ENCODE measurements around the gene AKR1C2.
"Not testable (repeated sequence)": the region's sequence is repeated elsewhere in the genome, so short reads cannot be mapped to it uniquely, and the experiment has no call there.

DNA sequence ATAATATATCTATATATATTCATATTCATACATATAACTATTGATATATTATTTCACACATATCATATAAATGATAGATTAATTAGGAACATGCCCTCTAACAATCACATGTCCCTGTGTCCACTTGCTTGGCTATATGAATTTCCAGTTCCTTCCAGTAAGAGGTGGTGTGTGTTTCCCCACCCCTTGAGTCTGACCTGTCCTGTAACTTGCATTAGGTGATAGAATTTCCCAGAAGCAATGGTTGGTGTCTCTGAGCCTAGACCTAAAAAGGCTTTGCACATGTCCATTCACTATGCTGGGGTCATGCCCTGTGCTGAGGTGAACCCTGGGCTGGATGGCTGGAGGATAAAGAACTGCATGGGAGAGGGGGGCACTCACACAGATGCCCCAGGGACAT, 9.4 kb downstream of the AKR1C2 start:
- not testable (repeated sequence) for TF ChIP-seq EZH2 (IDR thresholded peaks at IDR 0.05; ENCODE audit: borderline replicate concordance, low read depth, low read length, poor library complexity, severe bottlenecking)
- TF ChIP-seq, protein P1, sequence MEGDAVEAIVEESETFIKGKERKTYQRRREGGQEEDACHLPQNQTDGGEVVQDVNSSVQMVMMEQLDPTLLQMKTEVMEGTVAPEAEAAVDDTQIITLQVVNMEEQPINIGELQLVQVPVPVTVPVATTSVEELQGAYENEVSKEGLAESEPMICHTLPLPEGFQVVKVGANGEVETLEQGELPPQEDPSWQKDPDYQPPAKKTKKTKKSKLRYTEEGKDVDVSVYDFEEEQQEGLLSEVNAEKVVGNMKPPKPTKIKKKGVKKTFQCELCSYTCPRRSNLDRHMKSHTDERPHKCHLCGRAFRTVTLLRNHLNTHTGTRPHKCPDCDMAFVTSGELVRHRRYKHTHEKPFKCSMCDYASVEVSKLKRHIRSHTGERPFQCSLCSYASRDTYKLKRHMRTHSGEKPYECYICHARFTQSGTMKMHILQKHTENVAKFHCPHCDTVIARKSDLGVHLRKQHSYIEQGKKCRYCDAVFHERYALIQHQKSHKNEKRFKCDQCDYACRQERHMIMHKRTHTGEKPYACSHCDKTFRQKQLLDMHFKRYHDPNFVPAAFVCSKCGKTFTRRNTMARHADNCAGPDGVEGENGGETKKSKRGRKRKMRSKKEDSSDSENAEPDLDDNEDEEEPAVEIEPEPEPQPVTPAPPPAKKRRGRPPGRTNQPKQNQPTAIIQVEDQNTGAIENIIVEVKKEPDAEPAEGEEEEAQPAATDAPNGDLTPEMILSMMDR (conservative IDR thresholded peaks at IDR 0.05; ENCODE audit: low read depth, low read length), result not testable (repeated sequence)
